HG03432 (cell line): ENCODE measurements around the gene DOCK4.

ENCODE experiments used
- ATAC-seq: cut with Tn5 transposase; IDR thresholded peaks from one replicate; pipeline ENCODE4 v1.9.1; 2021; ENCODE audit warnings: mild to moderate bottlenecking, moderate library complexity; ENCODE audit not compliant: unreplicated experiment

DOCK4 gene

GRCh38 chr7:111787099-111787498 lies 419.1 kb downstream of the DOCK4 start:
- ATAC-seq: no peak

DNA sequence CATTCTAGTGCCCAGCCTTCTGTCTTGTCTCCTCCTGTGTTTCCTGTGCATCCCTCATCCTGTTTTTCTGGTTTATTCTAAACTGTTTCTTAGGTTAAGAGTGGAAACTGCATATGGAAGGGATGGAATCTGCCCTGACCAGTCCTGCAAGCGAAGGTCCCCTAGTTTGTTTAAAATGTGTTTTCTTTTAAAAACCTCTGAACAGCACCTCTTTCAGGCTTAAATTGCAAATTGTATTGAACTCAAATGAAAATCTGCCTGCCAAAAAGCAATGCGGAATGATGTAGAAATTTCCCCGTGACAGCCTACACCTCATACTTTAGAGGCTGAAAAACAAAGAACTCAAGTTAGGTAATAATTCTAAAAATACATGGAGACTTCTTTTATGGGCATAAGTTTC lies 421.1 kb downstream of the DOCK4 start:
- ATAC-seq: no peak

GRCh38 chr7:111784296-111784695 lies 421.9 kb downstream of the DOCK4 start:
- ATAC-seq: no peak

- ATAC-seq: no peak
Observed at GRCh38 chr7:111783854-111784253, 422.3 kb downstream of the DOCK4 start.

- ATAC-seq: peak; percentile 67
Observed at GRCh38 chr7:111780527-111780926, 425.7 kb downstream of the DOCK4 start.

GRCh38 chr7:111775206-111775605 lies 431.0 kb downstream of the DOCK4 start:
- ATAC-seq: no peak

DNA sequence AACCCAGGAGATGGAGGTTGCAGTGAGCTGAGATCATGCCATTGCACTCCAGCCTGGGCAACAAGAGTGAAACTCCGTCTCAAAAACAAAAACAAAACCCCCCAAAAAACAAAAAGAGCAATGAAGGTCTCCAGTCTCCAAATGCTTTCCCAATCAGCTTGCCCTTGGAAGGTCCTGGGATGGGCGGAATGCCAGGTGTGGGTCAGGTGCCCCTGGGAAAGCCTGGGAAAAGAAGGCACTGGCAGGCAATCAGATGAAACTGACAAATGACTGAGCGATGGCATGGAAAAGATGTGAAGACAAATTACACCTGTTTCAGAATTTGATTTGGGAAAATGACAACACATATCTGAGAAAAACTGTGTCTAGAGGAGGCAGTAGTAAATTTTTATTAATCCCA lies 433.5 kb downstream of the DOCK4 start:
- no peak for ATAC-seq

DNA sequence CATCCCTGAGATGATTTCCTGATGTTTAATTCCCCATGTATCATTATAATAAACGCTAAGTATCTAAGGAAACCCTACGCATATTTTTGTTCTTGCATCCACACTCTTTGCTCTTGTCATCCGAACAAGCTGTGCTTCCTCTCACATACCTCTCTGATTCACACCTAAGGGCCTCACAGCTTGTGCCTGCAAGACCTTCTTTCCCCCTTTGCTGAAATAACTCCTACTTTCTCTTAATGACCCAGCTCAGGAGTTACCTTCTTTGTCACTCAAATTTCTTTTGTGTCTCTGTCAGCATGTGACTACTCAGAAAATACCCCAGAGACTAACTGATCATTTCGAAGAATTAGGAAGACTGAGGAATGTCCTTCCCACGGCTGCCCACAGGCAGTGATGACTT lies 434.6 kb downstream of the DOCK4 start:
- ATAC-seq: no peak

- no peak for ATAC-seq
Observed at GRCh38 chr7:111770116-111770515, 436.1 kb downstream of the DOCK4 start.

- ATAC-seq: no peak
Observed at GRCh38 chr7:111765751-111766643, 440.2 kb downstream of the DOCK4 start.

GRCh38 chr7:111763221-111763801 lies 442.9 kb downstream of the DOCK4 start:
- ATAC-seq: peak; percentile 74

DNA sequence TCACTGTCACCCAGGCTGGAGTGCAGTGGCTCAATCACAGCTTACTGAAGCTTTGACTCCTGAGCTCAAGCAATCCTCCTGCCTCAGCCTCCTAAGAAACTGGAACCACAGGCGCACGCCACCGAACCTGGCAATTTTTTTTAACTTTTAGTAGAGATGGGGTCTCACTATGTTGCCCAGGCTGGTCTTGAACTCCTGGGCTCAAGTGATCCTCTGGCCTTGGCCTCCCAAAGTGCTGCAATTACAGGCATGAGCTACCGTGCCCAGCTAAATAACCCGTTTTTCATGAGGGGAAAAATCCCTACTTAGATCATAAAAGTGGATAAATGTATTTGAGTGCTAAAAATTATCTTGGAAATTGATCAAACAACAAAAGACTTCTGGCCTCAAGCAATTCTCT lies 443.4 kb downstream of the DOCK4 start:
- no peak for ATAC-seq

- no peak for ATAC-seq
Observed at GRCh38 chr7:111762211-111762610, 444.0 kb downstream of the DOCK4 start.

- ATAC-seq: no peak
Observed at GRCh38 chr7:111760043-111760442, 446.2 kb downstream of the DOCK4 start.

DNA sequence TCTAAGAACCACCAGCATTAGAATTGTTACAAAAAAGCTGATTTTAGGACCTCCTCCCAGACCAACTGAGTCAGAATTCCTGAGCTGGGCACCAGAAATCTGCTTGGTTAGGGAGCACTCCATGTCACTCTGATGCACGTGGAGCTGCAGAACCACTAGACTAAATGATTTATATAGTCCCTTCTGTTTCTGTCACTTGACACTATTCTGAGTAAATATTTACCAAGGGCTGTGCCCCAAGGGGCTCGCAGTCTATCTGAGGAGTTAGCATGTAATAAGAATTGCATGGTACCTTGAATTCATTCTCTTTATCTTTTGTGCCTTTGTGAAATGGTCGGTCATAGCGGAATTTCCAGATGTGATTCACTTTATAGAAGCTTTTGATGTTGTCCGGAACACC lies 447.9 kb downstream of the DOCK4 start:
- no peak for ATAC-seq

DNA sequence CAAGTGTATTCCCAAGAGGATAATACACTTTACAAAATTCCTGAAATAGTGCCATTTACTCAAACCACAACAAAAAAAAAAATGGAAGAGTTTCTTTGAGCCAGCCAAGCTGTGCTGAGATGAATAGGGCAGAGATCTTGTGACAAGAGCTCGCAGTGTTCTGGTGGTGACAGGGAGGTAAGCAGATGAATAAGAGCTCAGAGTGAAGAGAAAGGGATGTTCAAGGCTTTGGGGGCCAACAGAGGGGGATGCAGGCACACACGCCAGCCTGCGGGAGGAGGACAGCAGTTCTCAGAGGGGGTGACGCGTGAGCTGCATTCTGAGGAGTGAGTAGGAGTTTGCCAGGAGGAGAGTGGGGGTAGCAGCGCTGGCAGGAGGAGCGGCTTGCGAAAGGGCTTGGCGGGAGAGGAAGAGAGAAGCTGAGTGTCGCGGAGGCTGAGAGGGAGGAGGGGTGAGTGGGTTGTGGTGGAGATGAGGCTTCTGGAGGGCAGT lies 449.5 kb downstream of the DOCK4 start:
- ATAC-seq: no peak

DNA sequence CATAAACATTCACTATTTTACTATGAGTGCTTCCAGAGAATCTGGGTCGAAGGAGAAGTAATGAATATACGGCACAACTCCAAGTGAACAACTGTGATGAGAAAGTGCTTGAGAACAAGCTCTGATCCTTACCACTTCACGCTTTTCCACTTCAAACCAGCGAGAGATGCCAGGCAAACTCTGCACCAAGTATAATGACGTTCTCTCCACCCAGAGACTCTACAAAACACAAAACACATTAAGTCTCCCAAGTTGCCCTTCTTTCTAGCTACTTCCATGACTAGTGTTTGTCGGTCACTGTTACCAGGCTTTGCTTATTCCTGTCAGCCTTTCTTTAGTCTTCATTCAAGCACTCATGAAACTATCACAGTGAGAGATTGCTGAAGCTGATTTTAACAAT lies 450.8 kb downstream of the DOCK4 start:
- no peak for ATAC-seq

- no peak for ATAC-seq
Observed at GRCh38 chr7:111753968-111754367, 452.2 kb downstream of the DOCK4 start.

DNA sequence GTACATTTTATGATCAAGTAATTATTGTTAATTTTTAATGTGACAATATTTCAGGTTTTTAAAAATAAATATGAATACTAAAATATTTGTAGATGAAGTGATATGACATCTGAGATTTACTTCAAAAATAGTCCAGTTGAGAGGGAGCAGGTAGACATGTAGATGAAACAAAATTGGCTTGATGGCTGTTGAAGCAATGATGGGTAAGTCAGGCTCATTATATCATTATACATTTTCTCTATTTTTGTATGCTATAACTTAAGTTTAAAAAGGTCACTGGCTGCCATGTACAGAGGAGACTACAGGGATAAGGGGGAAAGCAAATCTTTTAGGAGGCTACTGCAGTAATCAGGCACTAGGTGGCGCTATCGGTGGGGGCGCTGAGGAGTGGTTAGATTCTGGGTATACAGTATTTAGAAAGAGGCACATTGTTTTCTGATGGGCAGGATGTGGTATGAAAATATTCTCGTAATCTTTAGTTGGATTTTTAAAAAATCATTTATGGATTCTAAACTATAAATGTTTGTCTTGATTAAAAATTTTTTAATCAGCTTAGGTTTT lies 454.1 kb downstream of the DOCK4 start:
- peak; percentile 91 for ATAC-seq

DNA sequence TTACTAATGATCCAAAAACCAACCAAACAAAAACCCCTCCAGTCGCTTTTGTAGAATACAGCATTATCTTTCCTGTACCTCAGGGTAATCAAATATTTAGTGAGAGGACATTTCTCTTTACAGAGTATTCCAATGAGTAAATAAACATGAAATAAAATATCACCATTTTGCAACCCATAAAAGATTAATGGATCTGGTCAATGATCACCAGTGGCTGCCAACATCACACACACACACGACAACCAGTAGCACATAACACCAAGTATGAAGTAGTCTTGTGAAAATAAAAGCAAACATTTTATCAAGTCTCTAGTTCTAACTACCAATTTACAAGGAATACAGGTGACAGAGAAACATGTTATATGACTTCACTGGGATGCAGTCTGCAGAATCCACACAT lies 455.3 kb downstream of the DOCK4 start:
- no peak for ATAC-seq

- ATAC-seq: no peak
Observed at GRCh38 chr7:111750228-111750627, 456.0 kb downstream of the DOCK4 start.

- no peak for ATAC-seq
Observed at GRCh38 chr7:111749625-111750024, 456.6 kb downstream of the DOCK4 start.
